Thoracic aorta (tissue), 2 donors: ENCODE measurements around the gene TBC1D4. TPM values are rescaled to one million over a fixed set of nuclear protein-coding genes. Genes with fewer than 3 reads are reported as not detected.

Source experiments
- ATAC-seq: fragments of 150-250 bp; one replicate; pipeline ENCODE4 v1.8.0; 2017; ENCODE audit warnings: low read depth; ENCODE audit not compliant: insufficient number of reproducible peaks, low FRiP score
- DNase-seq: peaks from one replicate; pipeline ENCODE4 v3.0.0-alpha.2; 2020; ENCODE audit warnings: low spot score
- H3K27ac ChIP-seq, 2 donors: fragments of 200-600 bp; sonication (generic); 1 replicate in 1 of 2; 2 replicates in 1 of 2; pipeline ENCODE4 v1.5.1; 2016; ENCODE audit warnings: mild to moderate bottlenecking in 2 of 2, moderate library complexity in 2 of 2
- H3K27me3 ChIP-seq: fragments of 200-600 bp; sonication (generic); replicated peaks from 2 replicates; pipeline ENCODE4 v1.6.0; 2016; ENCODE audit warnings: mild to moderate bottlenecking; ENCODE audit not compliant: insufficient read depth
- H3K36me3 ChIP-seq: fragments of 200-600 bp; sonication (generic); one replicate; pipeline ENCODE4 v1.5.1; 2016
- H3K4me1 ChIP-seq, 2 donors: fragments of 200-600 bp; sonication (generic); 1 replicate in 1 of 2; 2 replicates in 1 of 2; pipeline versions ENCODE4 v1.5.1 to v1.6.0; 2016; ENCODE audit warnings: low read depth in 2 of 2, mild to moderate bottlenecking in 1 of 2; ENCODE audit not compliant: control insufficient read depth in 1 of 2
- H3K4me3 ChIP-seq: fragments of 200-600 bp; sonication (generic); 2 replicates; pipeline ENCODE4 v1.5.1; 2016; ENCODE audit warnings: mild to moderate bottlenecking
- H3K9me3 ChIP-seq: fragments of 200-600 bp; sonication (generic); 2 replicates; pipeline ENCODE4 v1.5.1; 2016
- CTCF ChIP-seq: fragments of 200-600 bp; sonication (generic); IDR thresholded peaks from one replicate; pipeline ENCODE4 v1.5.1; 2019; ENCODE audit warnings: antibody characterized with exemption
- total RNA-seq, 2 donors: library from RNA; depleted of rRNA; stranded (reverse); fragments of >200 nt; gene quantifications; one replicate each; pipeline versions ENCODE4 v1.1.0 to v1.2.3, GENCODE V29; 2016

Gene TBC1D4
- total RNA-seq, 2 donors from 2014 or later: 15.8 to 20.3 TPM

- Histone ChIP-seq H3K4me1 (no peaks in the 10 kb centered on the region), H3K4me3 (no peak overlapping the region), H3K27me3 (no peaks in the 10 kb centered on the region), H3K36me3 (no peaks in the 10 kb centered on the region), H3K27ac (no peak overlapping the region), H3K9me3 (no peaks in the 10 kb centered on the region)
- DNase-seq (no peak), ATAC-seq (no peak)
- no peak for TF ChIP-seq CTCF
Observed at GRCh38 chr13:75391432-75392100, 90.4 kb downstream of the TBC1D4 start.

GRCh38 chr13:75390229-75390628 lies 91.7 kb downstream of the TBC1D4 start:
- no peak for TF ChIP-seq CTCF
- no peaks in the 10 kb centered on the region for H3K4me1 ChIP-seq
- no peak overlapping the region for H3K27ac ChIP-seq
- no peaks in the 10 kb centered on the region for H3K36me3 ChIP-seq
- no peaks in the 10 kb centered on the region for H3K9me3 ChIP-seq
- no peak for ATAC-seq
- H3K4me3 ChIP-seq: no peak overlapping the region
- DNase-seq: no peak
- no peaks in the 10 kb centered on the region for H3K27me3 ChIP-seq

- DNase-seq (no peak), ATAC-seq (no peak)
- Histone ChIP-seq H3K36me3 (no peaks in the 10 kb centered on the region), H3K9me3 (no peaks in the 10 kb centered on the region), H3K4me1 (no peaks in the 10 kb centered on the region), H3K4me3 (no peak overlapping the region), H3K27ac (no peak overlapping the region), H3K27me3 (no peaks in the 10 kb centered on the region)
- TF ChIP-seq CTCF: no peak
Observed at GRCh38 chr13:75385708-75386083, 96.3 kb downstream of the TBC1D4 start.

DNA sequence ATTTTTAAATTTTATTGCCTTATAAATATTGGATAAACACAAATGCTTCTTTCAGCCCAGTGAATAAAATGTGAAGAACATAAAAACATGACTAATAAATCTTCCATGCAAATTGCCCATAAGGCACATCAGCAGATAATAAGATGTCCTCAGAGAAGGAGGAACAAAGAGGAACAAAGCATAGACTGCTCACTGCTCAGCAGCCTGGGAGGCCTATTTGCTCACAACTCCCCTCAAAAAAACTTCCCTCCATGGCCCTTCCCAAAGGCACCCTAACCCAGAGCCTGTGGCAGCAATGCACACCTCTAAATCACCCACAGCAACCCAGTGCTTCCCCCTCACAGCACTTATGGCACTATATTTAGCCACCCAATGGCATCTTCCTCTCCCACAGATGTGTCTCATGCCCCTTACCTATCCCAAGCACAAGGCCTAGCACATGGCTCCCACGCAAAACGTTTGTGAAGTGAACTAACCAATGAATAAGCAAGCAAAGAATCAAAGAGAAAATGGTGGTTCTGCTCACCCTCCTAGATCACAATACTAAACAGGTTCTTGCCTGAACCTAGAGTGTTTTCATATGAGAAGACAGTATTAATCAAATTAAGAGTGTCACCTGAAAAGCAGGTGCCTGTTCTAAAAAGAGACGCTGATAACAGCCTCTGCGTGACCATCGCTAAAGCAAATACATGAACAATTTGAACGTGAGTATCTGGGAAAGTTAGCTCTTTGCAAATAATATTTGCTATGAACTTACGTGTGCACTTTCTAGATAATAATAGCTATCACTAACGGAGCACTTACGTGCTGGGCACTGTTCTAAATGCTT lies 96.9 kb downstream of the TBC1D4 start:
- no peak for ATAC-seq
- H3K9me3 ChIP-seq: no peaks in the 10 kb centered on the region

More for the DNA sequence above, 96.9 kb downstream of the TBC1D4 start:
- no peak overlapping the region for H3K4me3 ChIP-seq
- no peak for DNase-seq
- no peaks in the 10 kb centered on the region for H3K4me1 ChIP-seq
- no peak for TF ChIP-seq CTCF
- H3K36me3 ChIP-seq: no peaks in the 10 kb centered on the region
- no peaks in the 10 kb centered on the region for H3K27me3 ChIP-seq
- H3K27ac ChIP-seq: no peak overlapping the region
